Measurements from ENCODE around the gene COL4A2. TPM values are rescaled to one million over a fixed set of nuclear protein-coding genes. Genes with fewer than 3 reads are reported as not detected.

Gene COL4A2
- total RNA-seq, 2 experiments from 2014 or later: not detected

- ATAC-seq (no peak), DNase-seq (no peak)
- no peaks in the 10 kb centered on the region for H3K4me1 Mint-ChIP-seq (ENCODE audit: low read depth)
- ChIA-PET POLR2A (no interaction called here), CTCF (no interaction called here)
- no peaks in the 10 kb centered on the region for H3K36me3 Mint-ChIP-seq (ENCODE audit: low read depth)
- H3K9me3 Mint-ChIP-seq (ENCODE audit: insufficient read depth): no peaks in the 10 kb centered on the region
- no peak overlapping the region for H3K4me3 Mint-ChIP-seq
- no peak overlapping the region for H3K27ac Mint-ChIP-seq
- peaks cover 26% of the 10 kb centered on the region for H3K27me3 Mint-ChIP-seq (ENCODE audit: low read depth)
Measured at GRCh38 chr13:110265682-110266430, 41.2 kb upstream of the COL4A2 start.

- no peaks in the 10 kb centered on the region for H3K9me3 Mint-ChIP-seq (ENCODE audit: insufficient read depth)
- POLR2A ChIA-PET: no interaction called here
- H3K36me3 Mint-ChIP-seq (ENCODE audit: low read depth): no peaks in the 10 kb centered on the region
- H3K4me3 Mint-ChIP-seq: no peak overlapping the region
- no peak for ATAC-seq
- CTCF ChIA-PET: no interaction called here
- H3K27ac Mint-ChIP-seq: no peak overlapping the region
- H3K27me3 Mint-ChIP-seq (ENCODE audit: low read depth): peaks cover 26% of the 10 kb centered on the region
- no peak for DNase-seq
- no peaks in the 10 kb centered on the region for H3K4me1 Mint-ChIP-seq (ENCODE audit: low read depth)
Measured at GRCh38 chr13:110266431-110266809, 40.7 kb upstream of the COL4A2 start.

GRCh38 chr13:110266983-110267382, 40.1 kb upstream of the COL4A2 start:
- no peaks in the 10 kb centered on the region for H3K4me1 Mint-ChIP-seq (ENCODE audit: low read depth)
- POLR2A ChIA-PET: no interaction called here
- CTCF ChIA-PET: no interaction called here

GRCh38 chr13:110268061-110268460, 39.0 kb upstream of the COL4A2 start:
- Mint-ChIP-seq H3K4me1 (ENCODE audit: low read depth) (no peaks in the 10 kb centered on the region), H3K4me3 (no peak overlapping the region), H3K9me3 (ENCODE audit: insufficient read depth) (no peaks in the 10 kb centered on the region), H3K27me3 (ENCODE audit: low read depth) (peaks cover 16% of the 10 kb centered on the region), H3K27ac (no peak overlapping the region), H3K36me3 (ENCODE audit: low read depth) (no peaks in the 10 kb centered on the region)
- POLR2A ChIA-PET: no interaction called here
- CTCF ChIA-PET: no interaction called here
- DNase-seq (no peak), ATAC-seq (no peak)

More at GRCh38 chr13:110266983-110267382, 40.1 kb upstream of the COL4A2 start:
- Mint-ChIP-seq H3K9me3 (ENCODE audit: insufficient read depth) (no peaks in the 10 kb centered on the region), H3K4me3 (no peak overlapping the region), H3K27ac (no peak overlapping the region), H3K36me3 (ENCODE audit: low read depth) (no peaks in the 10 kb centered on the region), H3K27me3 (ENCODE audit: low read depth) (peaks cover 26% of the 10 kb centered on the region)
- DNase-seq (no peak), ATAC-seq (no peak)

GRCh38 chr13:110268576-110269185, 38.4 kb upstream of the COL4A2 start:
- no peaks in the 10 kb centered on the region for H3K36me3 Mint-ChIP-seq (ENCODE audit: low read depth)
- no peak overlapping the region for H3K27ac Mint-ChIP-seq
- H3K27me3 Mint-ChIP-seq (ENCODE audit: low read depth): peaks cover 16% of the 10 kb centered on the region
- ChIA-PET CTCF (no interaction called here), POLR2A (no interaction called here)
- H3K4me3 Mint-ChIP-seq: no peak overlapping the region
- no peaks in the 10 kb centered on the region for H3K4me1 Mint-ChIP-seq (ENCODE audit: low read depth)
- H3K9me3 Mint-ChIP-seq (ENCODE audit: insufficient read depth): no peaks in the 10 kb centered on the region
- no peak for DNase-seq
- no peak for ATAC-seq

GRCh38 chr13:110269509-110270185, 37.4 kb upstream of the COL4A2 start:
- no peaks in the 10 kb centered on the region for H3K9me3 Mint-ChIP-seq (ENCODE audit: insufficient read depth)
- H3K27ac Mint-ChIP-seq: no peak overlapping the region
- no peaks in the 10 kb centered on the region for H3K36me3 Mint-ChIP-seq (ENCODE audit: low read depth)
- ATAC-seq (no peak), DNase-seq (no peak)
- ChIA-PET CTCF (no interaction called here), POLR2A (no interaction called here)
- no peak overlapping the region for H3K4me3 Mint-ChIP-seq
- H3K27me3 Mint-ChIP-seq (ENCODE audit: low read depth): peaks cover 12% of the 10 kb centered on the region
- no peaks in the 10 kb centered on the region for H3K4me1 Mint-ChIP-seq (ENCODE audit: low read depth)

GRCh38 chr13:110270507-110270906, 36.6 kb upstream of the COL4A2 start:
- Mint-ChIP-seq H3K9me3 (ENCODE audit: insufficient read depth) (no peaks in the 10 kb centered on the region), H3K4me1 (ENCODE audit: low read depth) (no peaks in the 10 kb centered on the region), H3K27ac (no peak overlapping the region), H3K4me3 (no peak overlapping the region), H3K27me3 (ENCODE audit: low read depth) (peaks cover 8% of the 10 kb centered on the region), H3K36me3 (ENCODE audit: low read depth) (no peaks in the 10 kb centered on the region)
- ChIA-PET POLR2A (no interaction called here), CTCF (no interaction called here)
- DNase-seq: no peak
- ATAC-seq: no peak

- ATAC-seq (no peak), DNase-seq (no peak)
- no peaks in the 10 kb centered on the region for H3K4me1 Mint-ChIP-seq (ENCODE audit: low read depth)
- H3K4me3 Mint-ChIP-seq: no peak overlapping the region
- H3K36me3 Mint-ChIP-seq (ENCODE audit: low read depth): no peaks in the 10 kb centered on the region
- H3K9me3 Mint-ChIP-seq (ENCODE audit: insufficient read depth): no peaks in the 10 kb centered on the region
- ChIA-PET POLR2A (no interaction called here), CTCF (no interaction called here)
- peaks cover 8% of the 10 kb centered on the region for H3K27me3 Mint-ChIP-seq (ENCODE audit: low read depth)
- H3K27ac Mint-ChIP-seq: no peak overlapping the region
Measured at GRCh38 chr13:110271313-110271712, 35.8 kb upstream of the COL4A2 start.

GRCh38 chr13:110272227-110272626, 34.9 kb upstream of the COL4A2 start:
- ChIA-PET POLR2A (no interaction called here), CTCF (no interaction called here)
- DNase-seq: no peak
- Mint-ChIP-seq H3K4me1 (ENCODE audit: low read depth) (no peaks in the 10 kb centered on the region), H3K4me3 (no peak overlapping the region), H3K27me3 (ENCODE audit: low read depth) (peaks cover 8% of the 10 kb centered on the region), H3K9me3 (ENCODE audit: insufficient read depth) (no peaks in the 10 kb centered on the region), H3K27ac (no peak overlapping the region), H3K36me3 (ENCODE audit: low read depth) (no peaks in the 10 kb centered on the region)
- ATAC-seq: no peak

- H3K4me1 Mint-ChIP-seq (ENCODE audit: low read depth): no peaks in the 10 kb centered on the region
- H3K4me3 Mint-ChIP-seq: no peak overlapping the region
- DNase-seq: no peak
- POLR2A ChIA-PET: no interaction called here
- no peaks in the 10 kb centered on the region for H3K36me3 Mint-ChIP-seq (ENCODE audit: low read depth)
- H3K27me3 Mint-ChIP-seq (ENCODE audit: low read depth): peaks cover 8% of the 10 kb centered on the region
- H3K27ac Mint-ChIP-seq: no peak overlapping the region
- H3K9me3 Mint-ChIP-seq (ENCODE audit: insufficient read depth): no peaks in the 10 kb centered on the region
- ATAC-seq: no peak
- CTCF ChIA-PET: no interaction called here
Measured at GRCh38 chr13:110272651-110273050, 34.4 kb upstream of the COL4A2 start.

GRCh38 chr13:110273254-110273653, 33.8 kb upstream of the COL4A2 start:
- Mint-ChIP-seq H3K4me1 (ENCODE audit: low read depth) (no peaks in the 10 kb centered on the region), H3K4me3 (no peak overlapping the region), H3K27ac (no peak overlapping the region), H3K36me3 (ENCODE audit: low read depth) (no peaks in the 10 kb centered on the region), H3K27me3 (ENCODE audit: low read depth) (peaks cover 4% of the 10 kb centered on the region), H3K9me3 (ENCODE audit: insufficient read depth) (no peaks in the 10 kb centered on the region)
- DNase-seq: no peak
- ChIA-PET POLR2A (no interaction called here), CTCF (no interaction called here)
- no peak for ATAC-seq

GRCh38 chr13:110274687-110275086, 32.4 kb upstream of the COL4A2 start:
- no peak for DNase-seq
- CTCF ChIA-PET: no interaction called here
- H3K4me1 Mint-ChIP-seq (ENCODE audit: low read depth): no peaks in the 10 kb centered on the region
- H3K36me3 Mint-ChIP-seq (ENCODE audit: low read depth): no peaks in the 10 kb centered on the region
- no peak for ATAC-seq
- no peak overlapping the region for H3K27ac Mint-ChIP-seq
- no peak overlapping the region for H3K4me3 Mint-ChIP-seq
- no peaks in the 10 kb centered on the region for H3K9me3 Mint-ChIP-seq (ENCODE audit: insufficient read depth)
- H3K27me3 Mint-ChIP-seq (ENCODE audit: low read depth): peaks cover 2% of the 10 kb centered on the region
- POLR2A ChIA-PET: no interaction called here

Data from activated CD8-positive, alpha-beta T cell treated with anti-CD3 and anti-CD28 coated beads, Interleukin-2, amount 10 ng/mL, durations not matched to agents 7 days and 5 days (primary cell).